ENCODE data around the gene RGSL1. TPM values are rescaled to one million over a fixed set of nuclear protein-coding genes. Genes with fewer than 3 reads are reported as not detected.

RGSL1 gene
- total RNA-seq, 1 donor: not detected

GRCh38 chr1:182587093-182587492 is 137.1 kb downstream of the RGSL1 start:
- Histone ChIP-seq H3K27me3 (ENCODE audit: insufficient read depth, low read length) (no peaks in the 10 kb centered on the region), H3K9me3 (ENCODE audit: low read depth, low read length) (no peaks in the 10 kb centered on the region), H4K20me1 (ENCODE audit: insufficient read depth, low read length) (no peaks in the 10 kb centered on the region), H3K36me3 (ENCODE audit: insufficient read depth, low read length) (no peaks in the 10 kb centered on the region), H2AFZ (ENCODE audit: low read length) (no peak overlapping the region), H3K27ac (ENCODE audit: low read depth, low read length) (no peak overlapping the region), H3K4me2 (ENCODE audit: insufficient read depth, low read length) (no peak overlapping the region), H3K4me1 (ENCODE audit: insufficient read depth, low read length) (peaks cover 6% of the 10 kb centered on the region), H3K4me3 (ENCODE audit: insufficient read depth, low read length) (no peak overlapping the region), H3K79me2 (ENCODE audit: insufficient read depth, low read length) (no peaks in the 10 kb centered on the region)
- DNase-seq (ENCODE audit: insufficient read length, low spot score, missing footprints): no peak
- no peak for TF ChIP-seq CTCF (IDR thresholded peaks at IDR 0.05; ENCODE audit: extremely low read depth, low read depth, low read length)

- no peak for DNase-seq (ENCODE audit: insufficient read length, low spot score, missing footprints)
- Histone ChIP-seq H3K27me3 (ENCODE audit: insufficient read depth, low read length) (no peaks in the 10 kb centered on the region), H3K27ac (ENCODE audit: low read depth, low read length) (peak overlapping the region; percentile 72), H3K4me1 (ENCODE audit: insufficient read depth, low read length) (peaks cover 6% of the 10 kb centered on the region), H2AFZ (ENCODE audit: low read length) (peak overlapping the region; percentile 92), H4K20me1 (ENCODE audit: insufficient read depth, low read length) (no peaks in the 10 kb centered on the region), H3K4me2 (ENCODE audit: insufficient read depth, low read length) (peak overlapping the region; percentile 85), H3K79me2 (ENCODE audit: insufficient read depth, low read length) (no peaks in the 10 kb centered on the region), H3K9me3 (ENCODE audit: low read depth, low read length) (no peaks in the 10 kb centered on the region), H3K36me3 (ENCODE audit: insufficient read depth, low read length) (no peaks in the 10 kb centered on the region), H3K4me3 (ENCODE audit: insufficient read depth, low read length) (peak overlapping the region; percentile 74)
- TF ChIP-seq CTCF (IDR thresholded peaks at IDR 0.05; ENCODE audit: extremely low read depth, low read depth, low read length): no peak
Observed at GRCh38 chr1:182587666-182588499, 137.9 kb downstream of the RGSL1 start.

- H3K79me2 ChIP-seq (ENCODE audit: insufficient read depth, low read length): no peaks in the 10 kb centered on the region
- no peaks in the 10 kb centered on the region for H3K27me3 ChIP-seq (ENCODE audit: insufficient read depth, low read length)
- DNase-seq (ENCODE audit: insufficient read length, low spot score, missing footprints): peak; percentile 88
- H3K36me3 ChIP-seq (ENCODE audit: insufficient read depth, low read length): no peaks in the 10 kb centered on the region
- H3K9me3 ChIP-seq (ENCODE audit: low read depth, low read length): no peaks in the 10 kb centered on the region
- peak within 1 kb of the TSS; percentile 85 for H3K4me2 ChIP-seq (ENCODE audit: insufficient read depth, low read length)
- H3K4me3 ChIP-seq (ENCODE audit: insufficient read depth, low read length): peak within 1 kb of the TSS; percentile 74
- H3K27ac ChIP-seq (ENCODE audit: low read depth, low read length): peak within 1 kb of the TSS; percentile 72
- peak within 1 kb of the TSS; percentile 92 for H2AFZ ChIP-seq (ENCODE audit: low read length)
- H3K4me1 ChIP-seq (ENCODE audit: insufficient read depth, low read length): peaks cover 6% of the 10 kb centered on the region
- TF ChIP-seq CTCF (IDR thresholded peaks at IDR 0.05; ENCODE audit: extremely low read depth, low read depth, low read length): no peak
- H4K20me1 ChIP-seq (ENCODE audit: insufficient read depth, low read length): no peaks in the 10 kb centered on the region
Observed at GRCh38 chr1:182588500-182589396, 138.8 kb downstream of the RGSL1 start, which contains the start of gene RNASEL. TSS of gene RNASEL (minus strand) at chr1:182589256. CDS start at chr1:182586806, 2,450 bp downstream.

All from osteoblast (primary cell).